Stimulated activated CD4-positive, alpha-beta T cell treated with anti-CD3 and anti-CD28 coated beads, Interleukin-1b, Interleukin-23, amount 100 ng/mL, for 24 hours (primary cell): ENCODE results near the gene THEM4.
"Not testable (repeated sequence)": the region's sequence is repeated elsewhere in the genome, so short reads cannot be mapped to it uniquely, and the experiment has no call there.

Source experiments
- DNase-seq, 4 experiments: peaks; one replicate each; pipeline ENCODE4 v3.0.0-alpha.2; 2020; ENCODE audit warnings: low read depth in 4 of 4, low spot score in 1 of 4

The THEM4 gene

DNA sequence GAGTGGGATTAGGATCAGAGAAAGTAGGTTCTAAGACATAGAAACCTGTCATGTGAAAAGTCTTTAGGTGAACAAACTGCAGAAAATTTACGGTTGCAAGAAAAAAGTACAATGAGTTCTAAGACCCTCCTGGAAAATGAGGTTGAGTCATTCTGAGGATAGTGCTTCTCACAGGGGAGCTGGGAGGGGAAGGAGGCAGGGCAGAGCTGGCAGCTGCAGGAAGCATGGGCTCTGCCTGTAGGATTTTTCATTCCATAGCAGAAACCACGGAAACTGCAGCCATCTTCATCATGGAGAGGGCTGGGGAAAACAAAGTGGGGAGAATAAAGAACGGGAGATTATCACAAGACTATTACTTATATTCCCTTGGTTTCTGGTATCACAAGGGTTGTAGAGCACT lies 25.8 kb upstream of the THEM4 start:
- DNase-seq = no peak

DNA sequence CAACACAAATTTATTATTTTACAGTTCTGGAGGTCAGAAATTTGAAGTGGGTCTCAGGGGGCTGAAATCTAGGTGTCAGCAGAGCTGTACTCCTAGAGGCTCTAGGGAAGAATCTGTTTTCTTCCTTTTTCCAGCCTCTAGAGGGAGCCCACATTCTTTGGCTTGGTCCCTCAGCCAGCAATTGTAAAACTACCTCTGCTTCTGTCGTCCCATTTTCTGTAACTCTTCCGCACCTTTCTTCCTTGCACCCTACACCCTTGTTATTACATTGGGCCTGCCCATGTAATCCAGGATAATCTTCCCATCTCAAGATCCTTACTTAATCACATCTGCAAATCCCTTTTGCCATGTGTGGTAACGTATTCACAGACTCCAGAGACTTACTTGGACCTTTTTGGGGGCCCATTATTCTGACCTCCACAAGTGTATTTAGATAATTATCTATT lies 24.8 kb upstream of the THEM4 start:
- peak in 3 of 4 experiments; percentile 17 to 22 (median 21) for DNase-seq

DNA sequence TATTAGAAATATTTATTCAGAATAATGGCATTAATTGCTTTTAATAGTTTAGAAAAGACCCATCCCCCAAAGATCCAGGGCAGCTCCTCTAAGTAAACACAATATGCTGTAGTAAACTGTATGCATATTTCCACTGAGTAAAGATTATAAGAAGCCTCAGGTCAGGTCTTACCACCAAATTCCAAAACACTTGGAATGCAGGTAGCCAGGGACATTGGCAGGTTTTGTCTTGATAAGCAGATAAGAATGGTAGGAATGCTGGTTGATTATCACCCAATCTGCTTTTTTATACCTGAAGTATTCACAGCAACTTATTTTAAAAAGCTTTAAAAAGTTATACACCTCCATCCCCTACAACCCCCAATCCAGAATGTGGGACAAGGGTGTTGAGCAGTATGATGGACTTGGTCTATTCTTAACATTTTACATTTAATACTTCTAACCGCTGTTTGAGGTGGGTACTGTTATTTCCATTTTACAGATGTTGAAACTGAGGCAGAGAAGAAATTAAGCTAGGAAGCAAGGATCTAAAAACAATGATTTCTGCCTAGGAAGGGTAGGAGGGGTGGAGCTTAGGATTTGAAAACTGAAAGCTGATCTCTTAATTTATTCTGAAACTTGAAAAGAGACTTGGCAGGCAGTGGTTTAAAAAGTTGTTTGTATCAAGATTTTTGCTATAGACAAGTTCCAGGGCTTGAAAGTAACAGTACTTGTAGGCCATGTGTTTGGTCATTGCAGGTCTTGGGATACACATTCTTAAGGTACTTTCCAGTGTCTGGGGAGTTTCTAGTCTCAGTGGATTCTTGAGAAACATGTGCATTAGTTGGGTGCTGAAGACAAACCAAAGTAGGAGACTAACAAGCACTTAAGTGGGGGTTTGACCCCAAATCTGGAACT lies 15.6 kb upstream of the THEM4 start:
- no peak for DNase-seq

DNA sequence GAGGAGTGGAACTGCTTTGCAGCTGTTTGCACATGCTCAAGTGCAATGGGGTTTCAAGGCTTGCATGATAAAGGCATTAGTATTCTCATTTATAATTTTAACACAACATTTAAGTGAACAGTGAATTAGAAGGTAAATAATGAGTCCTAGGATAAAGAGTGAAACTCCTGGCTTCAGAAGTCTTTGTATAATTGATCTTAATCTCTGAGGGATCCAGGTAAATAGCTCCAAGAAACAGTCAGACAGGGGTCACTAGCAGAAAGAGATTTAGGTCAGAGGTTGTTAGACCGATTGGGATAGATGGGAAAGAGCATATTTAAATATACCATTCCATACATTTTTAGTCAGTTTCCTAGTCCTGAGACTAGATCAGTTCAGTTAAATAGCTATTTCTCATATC lies 14.1 kb upstream of the THEM4 start:
- DNase-seq = no peak

DNA sequence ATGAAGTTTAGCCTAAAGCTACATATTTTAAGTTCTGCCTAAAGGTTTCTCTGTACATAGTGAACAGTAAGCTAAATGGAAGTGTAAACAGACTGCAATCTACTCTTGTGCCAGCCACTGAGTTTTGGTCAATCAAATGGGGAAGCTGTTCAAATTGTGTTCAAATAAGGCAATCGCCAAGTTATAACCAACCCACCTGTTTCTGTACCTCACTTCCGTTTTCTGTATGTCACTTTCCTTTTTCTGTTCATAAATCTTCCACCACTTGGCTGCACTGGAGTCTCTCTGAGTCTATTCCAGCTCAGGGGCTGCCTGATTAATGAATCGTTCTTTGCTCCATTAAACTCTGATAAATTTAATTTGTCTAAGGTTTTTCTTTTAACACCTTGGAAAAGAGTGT lies 10.8 kb upstream of the THEM4 start:
- DNase-seq = no peak

DNA sequence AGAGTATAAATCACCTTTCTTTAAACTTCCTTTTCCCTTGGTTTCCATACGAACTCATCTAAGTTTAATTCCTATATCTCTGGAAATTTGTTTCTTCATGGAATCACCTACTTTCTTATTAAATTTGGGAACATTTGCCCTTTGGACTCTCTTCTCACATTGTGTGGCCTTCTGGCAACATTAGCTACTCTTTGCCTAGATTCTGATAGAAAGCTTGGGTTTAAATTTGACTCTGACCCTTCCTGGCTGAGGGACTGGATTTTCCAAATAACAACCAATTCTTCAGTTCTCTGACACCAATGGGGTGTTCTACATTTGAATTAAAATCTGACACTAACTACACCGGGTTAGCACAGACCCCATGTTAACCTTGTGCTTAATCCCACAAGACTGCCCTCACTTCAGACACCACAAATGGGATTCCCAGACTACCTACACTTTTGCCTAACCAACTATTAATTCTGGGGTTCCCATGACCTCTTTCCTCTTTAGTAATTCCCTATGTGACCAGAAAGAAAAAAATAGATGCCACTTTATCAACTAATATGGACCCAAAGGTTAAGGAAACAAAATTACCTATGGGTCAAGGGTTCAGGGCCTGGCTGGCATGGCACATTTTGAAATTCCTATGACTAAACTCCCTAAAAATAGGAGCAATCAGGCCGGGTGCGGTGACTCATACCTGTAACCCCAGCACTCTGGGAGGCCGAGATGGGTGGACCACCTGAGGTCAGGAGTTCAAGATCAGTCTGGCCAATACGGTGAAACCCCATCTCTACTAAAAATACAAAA lies 9.7 kb upstream of the THEM4 start:
- DNase-seq = no peak

DNA sequence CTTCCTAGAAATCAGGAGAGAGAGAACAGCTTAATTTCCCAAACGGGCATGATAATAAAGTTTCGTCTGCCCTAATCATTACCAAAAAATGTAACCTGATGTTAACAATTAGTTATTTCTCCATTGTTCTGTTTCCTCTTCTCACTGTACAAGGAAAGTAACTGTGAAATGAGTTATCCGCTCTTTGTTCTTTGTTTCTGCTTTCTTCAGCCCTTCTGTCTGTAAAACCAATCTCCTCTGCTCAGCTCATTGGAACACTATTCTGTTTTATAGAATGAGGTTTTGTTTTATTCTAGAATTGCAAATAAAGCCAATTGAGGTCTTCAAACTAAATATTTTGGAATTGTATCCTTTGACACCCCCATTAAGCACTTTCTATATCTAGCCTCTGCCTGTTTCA lies 8.8 kb upstream of the THEM4 start:
- DNase-seq = no peak

DNA sequence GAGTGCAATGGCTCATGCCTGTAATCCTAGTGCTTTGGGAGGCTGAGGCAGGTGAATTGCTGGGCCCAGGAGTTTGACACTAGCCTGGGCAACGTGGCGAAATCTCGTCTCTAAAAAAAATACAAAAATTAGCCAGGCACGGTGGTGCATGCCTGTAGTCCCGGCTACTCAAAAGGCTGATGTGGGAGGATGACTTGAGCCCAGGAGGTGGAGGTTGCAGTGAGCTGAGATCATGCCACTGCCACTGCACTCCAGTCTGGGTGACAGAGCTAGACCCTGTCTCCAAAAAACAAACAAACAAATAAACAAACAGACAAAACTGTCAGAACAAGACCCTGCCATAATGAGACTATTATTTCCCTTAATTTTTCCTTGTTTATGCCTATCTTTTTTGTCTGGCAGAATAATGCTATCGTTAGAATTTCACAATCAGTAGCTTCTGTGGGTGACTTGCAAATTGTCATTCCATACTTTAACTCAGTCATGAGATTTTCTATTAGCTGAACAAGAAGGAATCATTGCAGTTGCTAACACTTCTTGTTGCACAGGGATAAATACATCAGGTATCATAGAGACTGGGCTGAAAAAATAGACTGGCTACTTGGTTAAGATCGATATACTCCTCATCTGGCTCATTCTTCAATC lies 7.5 kb upstream of the THEM4 start:
- DNase-seq = no peak

DNA sequence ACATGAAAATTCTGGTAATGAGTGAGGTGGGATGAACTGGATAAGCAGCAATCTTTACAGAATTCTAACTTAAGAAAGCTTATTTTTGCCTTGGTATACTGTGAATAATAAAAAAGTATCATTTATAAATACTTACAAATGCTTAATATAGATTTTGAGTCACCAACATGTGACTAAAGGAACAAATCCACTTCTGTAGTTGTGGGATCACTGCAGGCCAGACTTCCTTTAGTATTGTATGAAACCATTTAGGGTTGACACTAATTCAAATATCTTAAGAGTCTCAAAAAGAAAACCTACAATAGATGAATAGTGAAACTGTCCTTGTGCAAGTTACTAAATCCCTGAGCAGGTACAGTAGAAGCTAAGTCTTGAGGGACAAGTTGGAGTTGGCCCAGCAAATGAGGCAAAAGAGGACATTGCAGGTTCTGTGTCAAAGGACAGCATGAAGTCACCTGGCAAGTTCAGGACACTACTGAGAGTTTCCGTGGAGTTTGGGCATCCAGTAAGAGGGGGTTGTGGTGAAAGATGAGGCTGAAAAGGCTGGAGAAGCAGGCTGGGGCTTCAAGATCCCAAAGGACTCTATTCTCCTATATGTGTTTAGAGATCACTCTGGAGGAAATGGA lies 5.9 kb upstream of the THEM4 start:
- no peak for DNase-seq

DNA sequence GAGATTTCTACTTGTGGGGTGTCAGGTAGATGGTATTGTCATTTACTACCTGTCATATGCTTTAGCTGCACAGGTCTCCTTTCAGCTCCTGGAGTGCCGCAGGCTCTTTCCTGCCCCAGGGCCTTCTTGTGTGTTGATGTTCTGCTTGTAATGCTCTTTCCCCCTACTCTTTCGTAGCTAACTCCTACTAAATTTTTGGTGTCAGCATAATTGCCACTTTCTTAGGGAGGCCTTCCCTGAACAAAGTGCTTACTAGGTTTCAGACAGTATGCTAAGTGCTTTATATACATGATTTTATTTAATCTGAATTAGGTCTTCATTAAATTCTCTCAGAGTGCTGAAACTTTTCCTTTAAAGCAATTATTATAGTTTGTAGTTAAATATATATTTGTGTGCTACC lies 4.8 kb upstream of the THEM4 start:
- DNase-seq = no peak

DNA sequence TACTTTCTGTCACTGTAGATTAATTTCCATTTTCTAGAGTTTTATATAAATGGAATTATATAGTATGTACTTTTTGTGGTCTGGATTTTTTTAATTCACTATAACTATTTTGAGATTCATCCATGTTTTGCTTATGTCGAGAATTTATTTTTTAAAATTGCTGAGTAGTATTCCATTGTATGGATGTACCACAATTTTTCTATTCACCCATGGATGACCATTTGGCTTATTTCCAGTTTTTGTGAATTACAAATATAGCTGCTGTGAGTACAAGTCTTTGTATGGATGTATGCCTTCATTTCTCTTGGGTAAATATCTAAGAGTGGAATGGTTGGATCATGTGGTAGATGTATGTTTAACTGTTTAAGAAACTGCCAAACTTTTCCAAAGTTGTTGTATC lies 3.7 kb upstream of the THEM4 start:
- no peak for DNase-seq

DNA sequence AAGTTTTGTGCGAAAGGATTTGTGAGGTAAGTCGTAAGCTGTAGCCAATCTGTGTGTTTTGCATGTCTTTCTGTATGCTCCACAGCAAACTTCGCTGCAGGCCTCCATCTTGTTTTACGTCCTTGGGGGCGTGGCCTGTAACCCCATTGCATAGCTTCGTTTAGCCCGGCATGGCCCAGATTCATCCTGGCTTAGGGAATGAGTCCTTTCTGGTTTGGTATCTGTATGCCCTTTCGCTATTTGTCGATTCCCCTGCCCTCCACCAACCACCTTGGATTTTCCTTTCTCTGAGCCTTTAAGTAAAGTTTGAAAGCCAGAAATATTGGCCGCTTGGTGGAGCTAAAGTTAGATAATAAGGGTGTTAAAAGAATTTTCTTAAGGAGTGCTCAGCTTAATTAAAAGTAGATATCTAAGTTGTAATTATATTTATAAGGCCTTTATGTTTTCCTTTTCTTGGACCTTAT lies 1.1 kb downstream of the THEM4 start:
- DNase-seq = no peak

DNA sequence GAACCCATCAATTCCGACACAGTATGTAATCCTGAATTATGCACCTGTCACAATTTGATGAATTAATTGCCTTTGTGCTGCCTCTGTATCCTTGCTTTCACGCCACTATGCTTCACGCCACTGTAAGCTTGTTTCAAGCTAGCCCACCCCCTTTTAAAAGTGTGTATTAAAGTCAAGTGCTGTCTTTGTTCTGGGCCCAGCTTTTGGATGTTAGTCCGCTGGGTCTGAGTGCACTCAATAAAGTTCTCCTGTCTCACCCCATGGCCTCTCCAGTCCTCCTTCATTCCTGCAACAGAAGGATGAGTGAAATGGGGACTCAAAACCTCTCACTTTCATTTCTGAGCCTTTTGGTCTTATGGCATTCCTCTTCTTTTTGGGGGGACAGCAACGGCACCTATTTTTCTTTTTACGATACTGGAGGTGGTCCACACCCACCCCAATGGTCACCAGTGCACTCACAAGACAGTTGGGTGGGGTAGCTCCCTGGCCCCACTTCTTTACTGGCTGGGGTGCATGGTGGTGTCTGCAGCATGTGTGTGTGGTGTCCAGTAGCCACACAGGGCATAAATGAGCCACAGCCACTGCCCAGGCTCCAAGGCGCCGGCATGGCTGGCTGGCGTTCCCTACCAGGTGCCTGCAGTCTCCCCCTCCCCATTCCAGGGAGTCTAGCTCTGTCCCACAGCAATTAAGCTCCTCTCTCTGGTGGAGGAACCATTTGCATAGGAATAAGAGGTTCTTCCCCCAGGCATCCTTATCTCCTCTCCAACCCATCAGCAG lies 1.8 kb downstream of the THEM4 start:
- no peak for DNase-seq

DNA sequence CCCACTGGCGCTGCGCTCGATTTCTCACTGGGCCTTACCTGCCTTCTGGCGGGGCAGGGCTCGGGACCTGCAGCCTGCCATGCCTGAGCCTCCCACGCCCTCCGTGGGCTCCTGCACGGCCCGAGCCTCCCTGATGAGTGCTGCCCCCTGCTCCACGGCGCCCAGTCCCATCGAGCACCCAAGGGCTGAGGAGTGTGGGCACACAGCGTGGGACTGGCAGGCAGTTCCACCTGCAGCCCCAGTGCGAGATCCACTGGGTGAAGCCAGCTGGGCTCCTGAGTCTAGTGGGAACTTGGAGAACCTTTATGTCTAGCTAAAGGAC lies 3.0 kb downstream of the THEM4 start:
- not testable (repeated sequence) for DNase-seq

DNA sequence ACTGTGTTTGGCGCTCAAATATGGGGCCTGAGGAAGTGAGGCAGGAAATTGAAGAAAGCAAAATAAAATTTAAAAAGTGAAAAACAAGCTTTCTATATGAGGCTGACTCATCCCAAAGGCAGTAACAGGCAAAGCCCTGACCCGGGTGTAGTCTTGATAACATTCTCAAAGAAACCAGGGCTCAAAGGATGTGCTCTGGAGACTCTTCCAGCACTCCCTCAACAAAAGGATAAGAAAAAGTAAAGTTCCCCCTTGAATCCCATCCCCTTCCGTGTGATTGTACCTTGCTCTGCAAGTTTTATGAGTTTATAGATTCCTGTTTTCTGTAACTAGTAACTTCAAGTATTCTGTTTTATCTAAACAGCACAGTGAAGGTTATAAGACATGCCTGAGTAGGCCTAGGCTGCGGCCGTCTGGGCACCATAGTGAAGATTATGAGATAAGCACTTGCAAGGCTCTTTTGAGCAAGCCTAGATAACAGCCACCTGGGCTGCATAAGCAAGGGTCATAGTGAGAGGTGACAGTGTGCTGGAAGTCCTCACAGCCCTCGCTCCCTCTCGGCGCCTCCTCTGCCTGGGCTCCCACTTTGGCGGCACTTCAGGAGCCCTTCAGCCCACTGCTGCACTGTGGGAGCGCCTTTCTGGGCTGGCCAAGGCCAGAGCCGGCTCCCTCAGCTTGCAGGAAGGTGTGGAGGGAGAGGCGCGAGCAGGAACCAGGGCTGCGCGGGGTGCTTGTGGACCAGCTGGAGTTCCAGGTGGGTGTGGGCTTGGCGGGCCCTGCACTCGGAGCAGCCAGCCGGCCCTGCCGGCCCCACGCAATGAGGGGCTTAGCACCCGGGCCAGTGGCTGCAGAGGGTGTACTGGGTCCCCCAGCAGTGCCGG lies 3.6 kb downstream of the THEM4 start:
- DNase-seq = not testable (repeated sequence)

DNA sequence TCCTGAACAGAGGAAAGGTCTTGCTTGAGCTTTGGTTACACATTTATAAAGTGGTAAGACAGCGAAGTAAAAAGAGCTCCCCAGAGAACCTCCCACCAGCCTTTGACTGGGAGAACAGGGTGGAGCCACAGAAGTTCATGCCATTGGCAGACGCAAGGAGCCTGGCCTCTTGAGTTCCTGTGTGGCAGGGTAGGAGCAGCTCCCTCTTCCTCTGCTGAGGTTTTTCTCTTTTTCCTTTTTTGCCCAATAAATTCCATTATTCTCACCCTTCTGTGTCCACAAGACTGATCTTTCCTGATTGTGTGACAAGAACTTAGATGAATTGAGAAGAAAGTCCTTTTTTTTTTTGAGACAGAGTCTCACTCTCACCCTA lies 4.3 kb downstream of the THEM4 start:
- peak in 2 of 4 experiments; percentile 14 to 42 for DNase-seq

DNA sequence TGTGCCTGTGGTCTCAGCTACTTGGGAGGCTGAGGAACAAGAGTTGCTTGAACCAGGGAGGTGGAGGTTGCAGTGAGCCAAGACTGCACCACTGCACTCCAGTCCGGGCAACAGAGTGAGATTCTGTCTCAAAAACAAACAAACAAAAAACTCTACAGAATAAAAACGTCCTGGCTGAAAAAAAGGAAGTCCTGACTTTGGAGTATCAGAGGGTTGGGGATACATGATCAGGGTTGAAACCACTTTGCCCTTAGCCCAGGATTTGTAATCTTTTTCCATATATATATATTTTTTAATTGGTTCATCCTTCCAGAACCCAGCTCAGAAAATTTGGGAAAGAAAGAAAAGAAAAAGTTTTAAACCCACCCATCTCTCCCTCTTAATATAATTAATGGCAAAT lies 6.5 kb downstream of the THEM4 start:
- DNase-seq = no peak

DNA sequence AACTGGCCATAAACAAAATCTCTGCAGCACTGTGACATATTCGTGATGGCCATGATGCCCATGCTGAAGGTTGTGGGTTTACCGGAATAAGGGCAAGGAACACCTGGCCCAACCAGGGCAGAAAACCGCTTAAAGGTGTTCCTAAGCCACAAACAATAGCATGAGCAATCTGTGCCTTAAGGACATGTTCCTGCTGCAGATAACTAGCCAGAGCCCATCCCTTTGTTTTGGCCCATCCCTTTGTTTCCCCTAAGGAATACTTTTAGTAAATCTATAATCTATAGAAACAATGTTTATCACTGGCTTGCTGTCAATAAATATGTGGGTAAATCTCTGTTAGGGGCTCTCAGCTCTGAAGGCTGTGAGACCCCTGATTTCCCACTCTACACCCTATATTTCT lies 8.5 kb downstream of the THEM4 start:
- not testable (repeated sequence) for DNase-seq

DNA sequence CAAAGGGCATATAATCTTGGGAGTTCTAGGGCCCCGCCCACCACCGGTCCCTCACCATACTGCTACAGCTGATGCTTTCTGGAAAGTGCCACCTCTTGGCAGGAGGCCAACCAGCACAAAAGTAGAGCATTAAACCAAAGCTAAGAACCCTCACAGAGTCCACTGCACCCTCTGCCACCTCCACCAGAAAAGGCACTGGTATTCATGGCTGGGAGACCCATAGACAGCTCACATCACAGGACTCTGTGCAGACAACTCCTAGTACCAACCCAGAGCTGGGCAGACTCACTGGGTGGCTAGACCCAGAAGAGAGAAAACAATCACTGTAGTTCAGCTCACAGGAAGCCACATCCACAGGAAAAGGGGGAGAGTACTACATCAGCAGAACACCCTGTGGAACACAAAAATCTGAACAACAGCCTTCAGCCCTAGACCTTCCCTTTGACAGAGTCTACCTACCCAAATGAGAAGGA lies 10.8 kb downstream of the THEM4 start:
- no peak for DNase-seq
